Measurements from ENCODE around the gene PEDS1. TPM values are rescaled to one million over a fixed set of nuclear protein-coding genes. Genes with fewer than 3 reads are reported as not detected.

The PEDS1 gene
- total and polyA plus RNA-seq, 4 donors: 4.8 to 19.3 (median 8.6) TPM

GRCh38 chr20:50138479-50139393 is 14.8 kb downstream of the PEDS1 start:
- Histone ChIP-seq H3K27me3 (ENCODE audit: control insufficient read depth in 4 of 4, insufficient read depth in 4 of 4, low read length in 3 of 4) (no peaks in the 10 kb centered on the region), H3K27ac (ENCODE audit: low read depth in 1 of 2, low read length in 2 of 2) (peak overlapping the region; percentile 81 to 88), H3K4me1 (ENCODE audit: control insufficient read depth in 4 of 4, insufficient read depth in 4 of 4, low read length in 3 of 4) (peaks cover 24 to 40% (median 30%) of the 10 kb centered on the region in 4 donors), H3K4me3 (ENCODE audit: low read depth in 1 of 3, low read length in 3 of 3) (no peak overlapping the region), H3K9me3 (ENCODE audit: control insufficient read depth in 4 of 4, low read length in 3 of 4) (no peaks in the 10 kb centered on the region), H3K36me3 (ENCODE audit: control insufficient read depth in 4 of 4, insufficient read depth in 3 of 4, low read depth in 1 of 4, low read length in 3 of 4) (peaks cover 3 to 7% (median 5%) of the 10 kb centered on the region in 4 donors), H3K9ac (ENCODE audit: low read depth in 1 of 2, low read length in 2 of 2) (no peak overlapping the region)
- DNase-seq (ENCODE audit: low spot score): no peak
- WGBS: 52% methylated on average over 29 of the region's 29 CpGs
- TF ChIP-seq HNF4G (IDR thresholded peaks at IDR 0.05): peak; percentile 57
- TF ChIP-seq SP1 (IDR thresholded peaks at IDR 0.05): peak; percentile 52
- peak; percentile 86 to 88 for TF ChIP-seq RXRA (IDR thresholded peaks at IDR 0.05)
- peak; percentile 98 for TF ChIP-seq NR2F2 (IDR thresholded peaks at IDR 0.05)
- TF ChIP-seq TAF1 (conservative IDR thresholded peaks at IDR 0.05): no peak
- TF ChIP-seq MAX (IDR thresholded peaks at IDR 0.05): peak; percentile 58
- no peak for TF ChIP-seq CTCF (IDR thresholded peaks at IDR 0.05; ENCODE audit: low read depth, low read length, missing input control)
- TF ChIP-seq HNF4A (conservative IDR thresholded peaks at IDR 0.05): peak; percentile 80 to 89

- WGBS: 49% methylated on average over 5 of the region's 5 CpGs
- Histone ChIP-seq H3K27me3 (ENCODE audit: control insufficient read depth in 4 of 4, insufficient read depth in 4 of 4, low read length in 3 of 4) (no peaks in the 10 kb centered on the region), H3K4me1 (ENCODE audit: control insufficient read depth in 4 of 4, insufficient read depth in 4 of 4, low read length in 3 of 4) (peaks cover 21 to 37% (median 27%) of the 10 kb centered on the region in 4 donors), H3K9me3 (ENCODE audit: control insufficient read depth in 4 of 4, low read length in 3 of 4) (no peaks in the 10 kb centered on the region), H3K9ac (ENCODE audit: low read depth in 1 of 2, low read length in 2 of 2) (peak overlapping the region in 1 of 2 donors; percentile 57), H3K36me3 (ENCODE audit: control insufficient read depth in 4 of 4, insufficient read depth in 3 of 4, low read depth in 1 of 4, low read length in 3 of 4) (peaks cover 3 to 5% (median 4%) of the 10 kb centered on the region in 4 donors), H3K27ac (ENCODE audit: low read depth in 1 of 2, low read length in 2 of 2) (peak overlapping the region; percentile 81 to 88), H3K4me3 (ENCODE audit: low read depth in 1 of 3, low read length in 3 of 3) (no peak overlapping the region)
- DNase-seq (ENCODE audit: low spot score): no peak
- TF ChIP-seq ATF3 (IDR thresholded peaks at IDR 0.05) (peak; percentile 86), HNF4G (IDR thresholded peaks at IDR 0.05) (peak; percentile 50), ZBTB33 (IDR thresholded peaks at IDR 0.05) (no peak), FOXA2 (IDR thresholded peaks at IDR 0.05) (no peak), EGR1 (IDR thresholded peaks at IDR 0.05; ENCODE audit: low read depth in 2 of 2) (no peak), SP1 (IDR thresholded peaks at IDR 0.05) (peak; percentile 21), RXRA (IDR thresholded peaks at IDR 0.05) (peak in 1 of 2 donors; percentile 44), RAD21 (IDR thresholded peaks at IDR 0.05) (no peak), YY1 (IDR thresholded peaks at IDR 0.05) (peak; percentile 60), MAX (IDR thresholded peaks at IDR 0.05) (no peak), GABPA (IDR thresholded peaks at IDR 0.05 in 1 of 2, conservative IDR thresholded peaks at IDR 0.05 in 1 of 2) (peak in 1 of 2 donors; percentile 4), TAF1 (conservative IDR thresholded peaks at IDR 0.05) (no peak), JUND (IDR thresholded peaks at IDR 0.05) (no peak), FOXA1 (IDR thresholded peaks at IDR 0.05) (no peak), NR2F2 (IDR thresholded peaks at IDR 0.05) (peak; percentile 55), REST (IDR thresholded peaks at IDR 0.05) (no peak), CTCF (IDR thresholded peaks at IDR 0.05; ENCODE audit: low read depth, low read length, missing input control) (no peak), HNF4A (conservative IDR thresholded peaks at IDR 0.05) (peak; percentile 45 to 75)
Measured at GRCh38 chr20:50138120-50138478, 15.4 kb downstream of the PEDS1 start.
